ENCODE measurements around the gene SERTAD2.

SERTAD2 gene

DNA sequence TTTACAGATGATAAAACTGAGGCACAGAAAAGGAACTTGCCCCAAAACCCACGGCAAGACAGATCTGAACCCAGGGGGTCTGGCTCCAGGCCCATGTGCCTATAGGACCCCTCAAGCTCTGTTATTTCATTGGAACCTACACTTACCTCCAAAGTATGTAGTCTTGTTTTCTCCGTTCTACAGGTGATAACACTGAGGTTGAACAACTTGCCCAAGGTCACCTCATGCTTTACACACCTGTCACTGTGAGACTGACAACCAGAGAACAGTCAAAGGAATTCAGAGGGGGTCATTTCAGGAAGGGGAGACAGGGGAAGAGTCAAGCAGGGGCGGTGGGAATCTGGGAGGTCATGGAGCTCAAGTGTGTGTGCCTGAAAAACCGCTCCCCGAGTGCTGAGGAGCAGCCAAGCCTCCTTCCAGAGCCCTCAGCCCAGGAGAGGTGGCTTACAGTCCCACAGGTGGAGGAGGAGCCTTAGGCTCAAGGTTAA lies 47.7 kb downstream of the SERTAD2 start:
- no peaks in the 10 kb centered on the region for H3K9me2 ChIP-seq (replicated peaks; ENCODE audit: low read depth, low read length)
- no peaks in the 10 kb centered on the region for H3K79me2 ChIP-seq (ENCODE audit: insufficient read depth, low read length)
- no peak overlapping the region for H3K9ac ChIP-seq (ENCODE audit: low read depth, low read length, poor library complexity, severe bottlenecking)
- no peaks in the 10 kb centered on the region for H3K36me3 ChIP-seq (ENCODE audit: insufficient read depth, low read length)
- H3K4me2 ChIP-seq (ENCODE audit: low read depth, low read length, poor library complexity, severe bottlenecking) = no peak overlapping the region
- H4K20me1 ChIP-seq (ENCODE audit: insufficient read depth, low read length, poor library complexity, severe bottlenecking) = no peaks in the 10 kb centered on the region
- H2AFZ ChIP-seq (ENCODE audit: low read length) = no peak overlapping the region
- no peaks in the 10 kb centered on the region for H3K9me3 ChIP-seq (ENCODE audit: insufficient read depth, low read depth, low read length)
- no peaks in the 10 kb centered on the region for H3K27me3 ChIP-seq (ENCODE audit: insufficient read depth, low read length, poor library complexity, severe bottlenecking)
- no peak overlapping the region for H3K4me3 ChIP-seq (ENCODE audit: low read length, poor library complexity, severe bottlenecking)
- TF ChIP-seq, protein P1, sequence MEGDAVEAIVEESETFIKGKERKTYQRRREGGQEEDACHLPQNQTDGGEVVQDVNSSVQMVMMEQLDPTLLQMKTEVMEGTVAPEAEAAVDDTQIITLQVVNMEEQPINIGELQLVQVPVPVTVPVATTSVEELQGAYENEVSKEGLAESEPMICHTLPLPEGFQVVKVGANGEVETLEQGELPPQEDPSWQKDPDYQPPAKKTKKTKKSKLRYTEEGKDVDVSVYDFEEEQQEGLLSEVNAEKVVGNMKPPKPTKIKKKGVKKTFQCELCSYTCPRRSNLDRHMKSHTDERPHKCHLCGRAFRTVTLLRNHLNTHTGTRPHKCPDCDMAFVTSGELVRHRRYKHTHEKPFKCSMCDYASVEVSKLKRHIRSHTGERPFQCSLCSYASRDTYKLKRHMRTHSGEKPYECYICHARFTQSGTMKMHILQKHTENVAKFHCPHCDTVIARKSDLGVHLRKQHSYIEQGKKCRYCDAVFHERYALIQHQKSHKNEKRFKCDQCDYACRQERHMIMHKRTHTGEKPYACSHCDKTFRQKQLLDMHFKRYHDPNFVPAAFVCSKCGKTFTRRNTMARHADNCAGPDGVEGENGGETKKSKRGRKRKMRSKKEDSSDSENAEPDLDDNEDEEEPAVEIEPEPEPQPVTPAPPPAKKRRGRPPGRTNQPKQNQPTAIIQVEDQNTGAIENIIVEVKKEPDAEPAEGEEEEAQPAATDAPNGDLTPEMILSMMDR (conservative IDR thresholded peaks at IDR 0.05; ENCODE audit: low read length) = no peak
- TF ChIP-seq EZH2phosphoT487 (IDR thresholded peaks at IDR 0.05; ENCODE audit: borderline replicate concordance) = no peak
- H3F3A ChIP-seq (ENCODE audit: low read depth) = no peaks in the 10 kb centered on the region
- peaks cover 5% of the 10 kb centered on the region for H3K4me1 ChIP-seq (ENCODE audit: insufficient read depth, low read length, poor library complexity, severe bottlenecking)

GRCh38 chr2:64605026-64605471 lies 48.7 kb downstream of the SERTAD2 start:
- H3K27me3 ChIP-seq (ENCODE audit: insufficient read depth, low read length, poor library complexity, severe bottlenecking) = no peaks in the 10 kb centered on the region
- no peaks in the 10 kb centered on the region for H3F3A ChIP-seq (ENCODE audit: low read depth)
- H2AFZ ChIP-seq (ENCODE audit: low read length) = no peak overlapping the region
- H3K9me3 ChIP-seq (ENCODE audit: insufficient read depth, low read depth, low read length) = no peaks in the 10 kb centered on the region
- TF ChIP-seq, protein P1 (conservative IDR thresholded peaks at IDR 0.05; ENCODE audit: low read length) = no peak
- no peak for TF ChIP-seq EZH2phosphoT487 (IDR thresholded peaks at IDR 0.05; ENCODE audit: borderline replicate concordance)
- H3K9me2 ChIP-seq (replicated peaks; ENCODE audit: low read depth, low read length) = no peaks in the 10 kb centered on the region
- H3K4me2 ChIP-seq (ENCODE audit: low read depth, low read length, poor library complexity, severe bottlenecking) = no peak overlapping the region
- H4K20me1 ChIP-seq (ENCODE audit: insufficient read depth, low read length, poor library complexity, severe bottlenecking) = no peaks in the 10 kb centered on the region
- H3K4me1 ChIP-seq (ENCODE audit: insufficient read depth, low read length, poor library complexity, severe bottlenecking) = peaks cover 5% of the 10 kb centered on the region
- H3K36me3 ChIP-seq (ENCODE audit: insufficient read depth, low read length) = no peaks in the 10 kb centered on the region
- no peaks in the 10 kb centered on the region for H3K79me2 ChIP-seq (ENCODE audit: insufficient read depth, low read length)
- H3K9ac ChIP-seq (ENCODE audit: low read depth, low read length, poor library complexity, severe bottlenecking) = no peak overlapping the region
- H3K4me3 ChIP-seq (ENCODE audit: low read length, poor library complexity, severe bottlenecking) = no peak overlapping the region

DNA sequence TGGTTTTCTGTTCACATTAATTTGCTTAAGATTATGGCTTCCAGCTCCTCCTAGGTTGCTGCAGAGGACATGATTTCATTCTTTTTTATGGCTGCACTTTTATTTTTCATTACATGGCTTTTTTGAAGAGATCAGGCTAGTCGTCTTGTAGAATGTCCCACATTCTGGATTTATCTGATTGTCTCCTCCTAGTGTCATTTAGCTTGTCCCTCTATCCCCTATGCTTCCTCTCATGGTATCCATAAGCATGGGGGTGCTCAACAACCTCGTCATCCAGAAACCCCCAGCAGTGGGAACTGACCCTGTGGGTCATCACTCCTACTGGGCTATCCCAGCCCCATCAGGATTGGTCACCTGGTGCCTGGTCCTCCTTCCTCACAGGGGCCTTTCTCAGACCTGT lies 49.6 kb downstream of the SERTAD2 start:
- Histone ChIP-seq H4K20me1 (ENCODE audit: insufficient read depth, low read length, poor library complexity, severe bottlenecking) (no peaks in the 10 kb centered on the region), H3K9ac (ENCODE audit: low read depth, low read length, poor library complexity, severe bottlenecking) (no peak overlapping the region), H3K9me2 (replicated peaks; ENCODE audit: low read depth, low read length) (no peaks in the 10 kb centered on the region), H3K79me2 (ENCODE audit: insufficient read depth, low read length) (no peaks in the 10 kb centered on the region), H3K36me3 (ENCODE audit: insufficient read depth, low read length) (no peaks in the 10 kb centered on the region), H3K4me1 (ENCODE audit: insufficient read depth, low read length, poor library complexity, severe bottlenecking) (peaks cover 5% of the 10 kb centered on the region), H3K4me3 (ENCODE audit: low read length, poor library complexity, severe bottlenecking) (no peak overlapping the region), H3K9me3 (ENCODE audit: insufficient read depth, low read depth, low read length) (no peaks in the 10 kb centered on the region), H3K4me2 (ENCODE audit: low read depth, low read length, poor library complexity, severe bottlenecking) (no peak overlapping the region), H2AFZ (ENCODE audit: low read length) (no peak overlapping the region), H3K27me3 (ENCODE audit: insufficient read depth, low read length, poor library complexity, severe bottlenecking) (no peaks in the 10 kb centered on the region), H3F3A (ENCODE audit: low read depth) (no peaks in the 10 kb centered on the region)
- TF ChIP-seq, protein P1 (conservative IDR thresholded peaks at IDR 0.05; ENCODE audit: low read length) = no peak
- TF ChIP-seq EZH2phosphoT487 (IDR thresholded peaks at IDR 0.05; ENCODE audit: borderline replicate concordance) = no peak

Data from Loucy (cell line).